K562 (cell line): ENCODE data around the gene NRAP. TPM values are rescaled to one million over a fixed set of nuclear protein-coding genes. Genes with fewer than 3 reads are reported as not detected.

Experiments
- ATAC-seq: fragments of 200-7000 bp; cut with Tn5 transposase; 3 replicates; pipeline ENCODE4 v1.9.1; 2020; ENCODE audit warnings: moderate library complexity
- BruUV-seq: library from RNA; stranded (reverse); fragments of 400-500 nt; replicated peaks from 2 replicates; lab custom pipeline; 2021; lab: Mats Ljungman, UMichigan
- CTCF ChIA-PET: fragments of 300-600 bp; formaldehyde crosslinking; extraction: SDS; loops from one replicate; lab custom pipeline; 2021; ENCODE audit warnings: low intra/inter-chr PET ratio; lab: Yijun Ruan, JAX
- POLR2A ChIA-PET: fragments of 300-600, 350-650 bp; sonication (Branson Sonifier 250); formaldehyde crosslinking; extraction: SDS; loops from one replicate; lab custom pipeline; 2021; ENCODE audit warnings: antibody characterized with exemption, inconsistent platforms; lab: Yijun Ruan, JAX
- DNase-seq, 4 experiments: peaks; one replicate each; pipeline versions ENCODE4 v3.0.0 to v3.0.0-alpha.2; 2011 to 2018; ENCODE audit warnings: low spot score in 3 of 4, mixed read lengths in 3 of 4; ENCODE audit errors: extremely low read depth in 1 of 4
- FAIRE-seq: peaks from 2 replicates; lab custom pipeline; 2011; peaks lifted over from hg19 to GRCh38; lab: Jason Lieb, UNC
- H2AFZ ChIP-seq: 2 replicates; pipeline ENCODE4 v1.6.0; 2011; ENCODE audit warnings: low read depth, low read length, control low read depth, inconsistent platforms
- H3K27ac ChIP-seq: fragments of 200-600 bp; 3 replicates; pipeline ENCODE4 v1.8.0; 2011; ENCODE audit warnings: low read depth, mild to moderate bottlenecking, control low read depth, inconsistent platforms, low read length, moderate library complexity, mixed read lengths; ENCODE audit errors: extremely low read depth
- H3K27me3 ChIP-seq, 2 experiments: fragments of 300-600 bp in 1 of 2; 2 replicates in 1 of 2; 3 replicates in 1 of 2; pipeline versions ENCODE4 v1.6.0 to v1.8.0; 2011; ENCODE audit warnings: inconsistent platforms in 2 of 2, low read length in 2 of 2, mild to moderate bottlenecking in 1 of 2, mixed read lengths in 1 of 2, moderate library complexity in 1 of 2; ENCODE audit not compliant: control insufficient read depth in 2 of 2, insufficient read depth in 2 of 2
- H3K36me3 ChIP-seq: fragments of 300-600 bp; 3 replicates; pipeline ENCODE4 v1.8.0; 2011; ENCODE audit warnings: mild to moderate bottlenecking, low read length, inconsistent platforms; ENCODE audit not compliant: control insufficient read depth, insufficient read depth
- H3K4me1 ChIP-seq, 2 experiments: fragments of 200-600 bp in 1 of 2; replicated peaks in 1 of 2; 2 replicates in 1 of 2; 3 replicates in 1 of 2; pipeline versions ENCODE4 v1.5.1 to v1.8.0; 2011; ENCODE audit warnings: inconsistent platforms in 2 of 2, low read length in 2 of 2, mild to moderate bottlenecking in 1 of 2, mixed read lengths in 1 of 2, moderate library complexity in 1 of 2; ENCODE audit not compliant: control insufficient read depth in 2 of 2, insufficient read depth in 2 of 2
- H3K4me2 ChIP-seq: 2 replicates; pipeline ENCODE4 v1.6.1; 2011; ENCODE audit warnings: low read length, control low read depth, inconsistent platforms, mixed read lengths; ENCODE audit not compliant: insufficient read depth
- H3K4me3 ChIP-seq: fragments of 200-600 bp; sonication (generic), shearing (Covaris generic); 2 replicates; pipeline ENCODE4 v1.5.1; 2016; ENCODE audit warnings: control low read depth, inconsistent platforms
- H3K79me2 ChIP-seq: fragments of 200-600 bp; 3 replicates; pipeline ENCODE4 v1.8.0; 2011; ENCODE audit warnings: low read length, inconsistent platforms; ENCODE audit not compliant: control insufficient read depth, insufficient read depth
- H3K9ac ChIP-seq, 2 experiments: 2 replicates each; pipeline versions ENCODE4 v1.6.0 to v1.6.1; 2011; ENCODE audit warnings: low read depth in 2 of 2, low read length in 2 of 2, control low read depth in 1 of 2, inconsistent platforms in 1 of 2, mild to moderate bottlenecking in 1 of 2, mixed read lengths in 1 of 2; ENCODE audit not compliant: insufficient read depth in 1 of 2
- H3K9me1 ChIP-seq: one replicate; pipeline ENCODE4 v1.6.0; 2011; ENCODE audit warnings: inconsistent platforms, mild to moderate bottlenecking, low read length, moderate library complexity; ENCODE audit not compliant: control insufficient read depth, insufficient read depth
- H3K9me3 ChIP-seq: replicated peaks from 2 replicates; pipeline ENCODE4 v1.5.1; 2011; ENCODE audit warnings: low read depth, low read length, inconsistent platforms; ENCODE audit not compliant: control insufficient read depth, insufficient read depth
- H4K20me1 ChIP-seq: replicated peaks from 2 replicates; pipeline ENCODE4 v1.6.1; 2011; ENCODE audit warnings: low read length, inconsistent platforms, mixed read lengths; ENCODE audit not compliant: control insufficient read depth, insufficient read depth
- CREM ChIP-seq: IDR thresholded peaks from 2 replicates; pipeline ENCODE4 v1.6.1; 2014; ENCODE audit warnings: antibody characterized with exemption, low read depth
- ESRRA ChIP-seq: fragments of 450-650 bp; IDR thresholded peaks from 2 replicates; pipeline ENCODE4 v1.6.1; 2014; ENCODE audit warnings: low read depth, mild to moderate bottlenecking, moderate library complexity, borderline replicate concordance
- FIP1L1 ChIP-seq: fragments of 200-400 bp; formaldehyde crosslinking; IDR thresholded peaks from 2 replicates; pipeline ENCODE4 v1.6.1; 2018; ENCODE audit warnings: mild to moderate bottlenecking, low read depth, low read length; ENCODE audit not compliant: poor library complexity, severe bottlenecking
- FOXM1 ChIP-seq, 2 experiments: fragments of 450-650 bp in 1 of 2; sonication (generic) in 1 of 2; formaldehyde crosslinking in 1 of 2; IDR thresholded peaks; 2 replicates each; pipeline versions ENCODE4 v1.6.1 to v1.9.0; 2017 to 2022; ENCODE audit warnings: low read depth in 2 of 2, mild to moderate bottlenecking in 2 of 2, missing genetic modification reagents in 1 of 2, moderate library complexity in 1 of 2
- HDAC1 ChIP-seq, 2 experiments: fragments of 450-650 bp; IDR thresholded peaks; 2 replicates each; pipeline ENCODE4 v1.6.1; 2016 to 2017; ENCODE audit warnings: inconsistent platforms in 1 of 2, mild to moderate bottlenecking in 1 of 2, moderate library complexity in 1 of 2
- MAFF ChIP-seq: IDR thresholded peaks from 2 replicates; pipeline ENCODE4 v1.6.1; 2012; ENCODE audit warnings: low read length, improper control_type of control experiment
- NELFE ChIP-seq: IDR thresholded peaks from 2 replicates; pipeline ENCODE4 v1.6.1; 2011; ENCODE audit warnings: mild to moderate bottlenecking; ENCODE audit not compliant: insufficient read depth, insufficient read length
- NEUROD1 ChIP-seq: fragments of 150-350 bp; IDR thresholded peaks from 2 replicates; pipeline ENCODE4 v1.6.1; 2014; ENCODE audit warnings: borderline replicate concordance, low read length, low read depth; ENCODE audit not compliant: partially characterized antibody
- SNRNP70 ChIP-seq: fragments of 200-400 bp; formaldehyde crosslinking; optimal IDR thresholded peaks from 2 replicates; pipeline ENCODE3; 2017; ENCODE audit warnings: low read depth, low read length
- TOE1 ChIP-seq, 2 experiments: fragments of 450-650 bp in 1 of 2; sonication (generic) in 1 of 2; formaldehyde crosslinking in 1 of 2; IDR thresholded peaks; 2 replicates each; pipeline versions ENCODE4 v1.7.1 to v1.8.0; 2016 to 2022; ENCODE audit warnings: borderline replicate concordance in 2 of 2, mild to moderate bottlenecking in 2 of 2, antibody characterized with exemption in 1 of 2, inconsistent platforms in 1 of 2, low read depth in 1 of 2, missing genetic modification reagents in 1 of 2, moderate library complexity in 1 of 2
- TSC22D4 ChIP-seq: fragments of 450-650 bp; IDR thresholded peaks from 2 replicates; pipeline ENCODE4 v1.6.1; 2016; ENCODE audit warnings: missing genetic modification characterization, missing biosample characterization, control low read depth
- ZBED1 ChIP-seq: IDR thresholded peaks from 2 replicates; pipeline ENCODE4 v1.6.1; 2014
- ZBTB8A ChIP-seq: fragments of 450-650 bp; IDR thresholded peaks from 2 replicates; pipeline ENCODE4 v1.6.1; 2018; ENCODE audit warnings: mild to moderate bottlenecking, moderate library complexity; ENCODE audit not compliant: partially characterized antibody
- ZFPM2 ChIP-seq: fragments of 250-450 bp; sonication (Bioruptor Pico); IDR thresholded peaks from 2 replicates; pipeline ENCODE4 v1.5.1; 2022; ENCODE audit warnings: mild to moderate bottlenecking
- WGBS: fragments of 100-300 bp; shearing (Covaris generic); methylation state at CpG from one replicate; pipeline ENCODE4 v1.1.6; 2016; ENCODE audit warnings: low coverage, mixed read lengths; ENCODE audit not compliant: insufficient coverage; ENCODE audit errors: missing lambda C conversion rate; 5-methylcytosine and 5-hydroxymethylcytosine counted together
- in situ Hi-C: fragments of 300-500 bp; cut with MboI; formaldehyde crosslinking; loops from 4 replicates; pipeline ENCODE4 v1.15.0; 2018; ENCODE audit warnings: inconsistent platforms, mixed read lengths
- intact Hi-C: fragments of 100-400 bp; cut with micrococcal nuclease; formaldehyde crosslinking; loops from 2 replicates; pipeline ENCODE4 v1.14.2; 2022
- polyA plus RNA-seq, 8 experiments: library from polyadenylated mRNA; depleted of rRNA in 4 of 8; stranded (reverse) in 5 of 8; unstranded in 3 of 8; fragments of >200 nt; fragmentation: Nextera tagmentation in 2 of 8; fragmentation: Illumina TruSeq in 1 of 8; extraction: Ambion mirVana in 2 of 8; extraction: Trizol in 1 of 8; gene quantifications; 2 replicates each; pipeline versions ENCODE4 v1.2.1 to v1.2.3, GENCODE V29; 2011 to 2014; ENCODE audit warnings: inconsistent platforms in 1 of 8, missing spikeins in 1 of 8
- total RNA-seq, 7 experiments: library from RNA; depleted of rRNA in 6 of 7; stranded (reverse); fragments of >200 nt in 6 of 7; fragmentation: Illumina TruSeq in 2 of 7; extraction: Trizol in 2 of 7; gene quantifications; 2 replicates each; pipeline versions ENCODE4 v1.2.1 to v1.2.3, GENCODE V29; 2011 to 2021; ENCODE audit warnings: low replicate concordance in 1 of 7
- TF ChIP-seq, protein P1 (sequence below): fragments of 450-650 bp; formaldehyde crosslinking; IDR thresholded peaks from 2 replicates; pipeline ENCODE4 v1.4.0; 2020; ENCODE audit warnings: mild to moderate bottlenecking, moderate library complexity

NRAP gene
- total and polyA plus RNA-seq, 9 of the 15 experiments (the other 6 are each of a cell fraction or from before 2014, with no cell fraction given) = not detected

DNA sequence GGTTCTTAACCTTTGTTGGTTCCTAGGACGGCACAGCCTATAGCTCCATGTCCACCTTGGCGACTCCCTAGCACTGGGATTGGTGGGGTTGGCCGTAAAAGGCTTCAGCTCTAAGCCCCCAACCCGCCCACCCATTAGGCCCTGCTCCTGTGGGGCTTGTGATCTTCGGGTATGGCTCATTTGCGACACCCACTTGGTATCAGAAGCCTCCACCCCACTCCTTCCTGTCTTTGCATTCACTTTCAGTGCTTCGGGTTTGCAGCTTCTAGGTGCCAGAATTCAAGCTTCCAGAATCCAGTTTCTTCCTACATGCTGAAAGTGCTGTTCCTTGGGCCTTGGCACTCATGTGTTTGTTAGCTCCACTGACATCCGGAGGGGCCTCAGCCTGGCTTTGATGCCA lies 71.5 kb downstream of the NRAP start:
- CTCF ChIA-PET = no interaction called here

DNA sequence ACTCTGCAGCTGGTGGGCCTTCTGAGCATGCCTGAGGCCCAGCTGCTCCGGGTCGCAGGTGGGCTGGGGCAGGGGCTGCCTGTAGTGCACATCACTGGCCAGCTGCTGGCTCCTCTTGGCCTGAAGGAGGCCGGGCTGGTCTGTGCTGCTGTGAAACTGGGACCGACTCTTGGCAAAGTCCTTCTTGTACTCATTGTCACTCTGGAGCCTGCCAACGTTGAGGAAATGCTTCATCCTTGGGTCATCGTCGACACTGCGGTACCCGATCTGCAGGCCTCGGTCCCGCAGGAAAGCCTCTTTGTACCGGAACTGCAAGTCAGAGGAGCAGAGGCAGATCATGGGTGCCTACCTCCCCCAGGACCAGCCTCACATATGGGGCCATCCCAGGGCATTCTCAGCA lies 73.3 kb downstream of the NRAP start:
- no peak for DNase-seq
- POLR2A ChIA-PET = no interaction called here
- H2AFZ ChIP-seq = no peak overlapping the region
- no peaks in the 10 kb centered on the region for H3K79me2 ChIP-seq
- no peaks in the 10 kb centered on the region for H3K9me1 ChIP-seq
- no peaks in the 10 kb centered on the region for H3K36me3 ChIP-seq
- H3K4me2 ChIP-seq = no peak overlapping the region
- FAIRE-seq = no peak
- no peak for TF ChIP-seq NEUROD1
- TF ChIP-seq ESRRA = no peak
- TF ChIP-seq, protein P1, sequence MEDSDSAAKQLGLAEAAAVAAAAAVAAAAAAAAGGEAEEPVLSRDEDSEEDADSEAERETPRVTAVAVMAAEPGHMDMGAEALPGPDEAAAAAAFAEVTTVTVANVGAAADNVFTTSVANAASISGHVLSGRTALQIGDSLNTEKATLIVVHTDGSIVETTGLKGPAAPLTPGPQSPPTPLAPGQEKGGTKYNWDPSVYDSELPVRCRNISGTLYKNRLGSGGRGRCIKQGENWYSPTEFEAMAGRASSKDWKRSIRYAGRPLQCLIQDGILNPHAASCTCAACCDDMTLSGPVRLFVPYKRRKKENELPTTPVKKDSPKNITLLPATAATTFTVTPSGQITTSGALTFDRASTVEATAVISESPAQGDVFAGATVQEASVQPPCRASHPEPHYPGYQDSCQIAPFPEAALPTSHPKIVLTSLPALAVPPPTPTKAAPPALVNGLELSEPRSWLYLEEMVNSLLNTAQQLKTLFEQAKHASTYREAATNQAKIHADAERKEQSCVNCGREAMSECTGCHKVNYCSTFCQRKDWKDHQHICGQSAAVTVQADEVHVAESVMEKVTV (CRISPR knock-in tag) = no peak
- no peak for TF ChIP-seq TOE1 (IDR thresholded peaks at IDR 0.05; ENCODE audit: borderline replicate concordance)
- no peak for TF ChIP-seq TOE1 (CRISPR knock-in tag; IDR thresholded peaks at IDR 0.05; ENCODE audit: borderline replicate concordance, low read depth)
- TF ChIP-seq HDAC1 (IDR thresholded peaks at IDR 0.05) = no peak
- TF ChIP-seq ZFPM2 (CRISPR knock-in tag) = no peak
- no peak for TF ChIP-seq SNRNP70
- TF ChIP-seq ZBED1 = no peak
- TF ChIP-seq FIP1L1 = no peak
- TF ChIP-seq FOXM1 (IDR thresholded peaks at IDR 0.05; ENCODE audit: low read depth) = no peak
- no peak for TF ChIP-seq FOXM1 (CRISPR knock-in tag; IDR thresholded peaks at IDR 0.05; ENCODE audit: low read depth)
- no peak for TF ChIP-seq ZBTB8A
- TF ChIP-seq MAFF = no peak
- TF ChIP-seq TSC22D4 (tag) = no peak
- no peak for TF ChIP-seq CREM
- in situ Hi-C loops = no loop called here
- H3K27me3 ChIP-seq = peaks cover 6 to 33% of the 10 kb centered on the region in 2 experiments; a peak in 3 of 5 replicates
- H3K4me1 ChIP-seq = no peaks in the 10 kb centered on the region
- no peak for ATAC-seq
- no peaks in the 10 kb centered on the region; the same call in 1 of the 2 replicates for H4K20me1 ChIP-seq
- H3K27ac ChIP-seq = no peak overlapping the region
- no peak overlapping the region for H3K4me3 ChIP-seq
- intact Hi-C loops = no loop called here
- 3% methylated on average over 8 of the region's 12 CpGs for WGBS
- CTCF ChIA-PET = no interaction called here
- no peaks in the 10 kb centered on the region for H3K9me3 ChIP-seq
- BruUV-seq = no TSS peak
- H3K9ac ChIP-seq = no peak overlapping the region

More for the DNA sequence above, 71.5 kb downstream of the NRAP start:
- H3K79me2 ChIP-seq = no peaks in the 10 kb centered on the region
- H3K9me1 ChIP-seq = no peaks in the 10 kb centered on the region
- BruUV-seq = no TSS peak
- H3K4me1 ChIP-seq = no peaks in the 10 kb centered on the region
- no peaks in the 10 kb centered on the region for H3K9me3 ChIP-seq
- in situ Hi-C loops = no loop called here
- no peak for ATAC-seq
- DNase-seq = no peak
- H3K36me3 ChIP-seq = no peaks in the 10 kb centered on the region
- H3K4me2 ChIP-seq = no peak overlapping the region
- H4K20me1 ChIP-seq = no peaks in the 10 kb centered on the region; the same call in 1 of the 2 replicates
- no peak overlapping the region for H2AFZ ChIP-seq
- TF ChIP-seq NELFE = no peak
- H3K9ac ChIP-seq = no peak overlapping the region
- POLR2A ChIA-PET = no interaction called here
- no peak overlapping the region for H3K27ac ChIP-seq
- intact Hi-C loops = no loop called here
- 0% methylated on average over 3 of the region's 8 CpGs for WGBS
- no peak for FAIRE-seq
- no peak overlapping the region for H3K4me3 ChIP-seq
- H3K27me3 ChIP-seq = peaks cover 6 to 35% of the 10 kb centered on the region in 2 experiments; a peak in 3 of 5 replicates
